Measurements from ENCODE around the gene YTHDC1. TPM values are rescaled to one million over a fixed set of nuclear protein-coding genes. Genes with fewer than 3 reads are reported as not detected.
"Not testable (repeated sequence)": the region's sequence is repeated elsewhere in the genome, so short reads cannot be mapped to it uniquely, and the experiment has no call there.

Gene YTHDC1
- total RNA-seq = 61.7 TPM
- long read RNA-seq, partial matches to known transcripts = 5 of 5 reads
- long read RNA-seq, other reads (novel, unspliced or antisense) = 0 of 5 reads

DNA sequence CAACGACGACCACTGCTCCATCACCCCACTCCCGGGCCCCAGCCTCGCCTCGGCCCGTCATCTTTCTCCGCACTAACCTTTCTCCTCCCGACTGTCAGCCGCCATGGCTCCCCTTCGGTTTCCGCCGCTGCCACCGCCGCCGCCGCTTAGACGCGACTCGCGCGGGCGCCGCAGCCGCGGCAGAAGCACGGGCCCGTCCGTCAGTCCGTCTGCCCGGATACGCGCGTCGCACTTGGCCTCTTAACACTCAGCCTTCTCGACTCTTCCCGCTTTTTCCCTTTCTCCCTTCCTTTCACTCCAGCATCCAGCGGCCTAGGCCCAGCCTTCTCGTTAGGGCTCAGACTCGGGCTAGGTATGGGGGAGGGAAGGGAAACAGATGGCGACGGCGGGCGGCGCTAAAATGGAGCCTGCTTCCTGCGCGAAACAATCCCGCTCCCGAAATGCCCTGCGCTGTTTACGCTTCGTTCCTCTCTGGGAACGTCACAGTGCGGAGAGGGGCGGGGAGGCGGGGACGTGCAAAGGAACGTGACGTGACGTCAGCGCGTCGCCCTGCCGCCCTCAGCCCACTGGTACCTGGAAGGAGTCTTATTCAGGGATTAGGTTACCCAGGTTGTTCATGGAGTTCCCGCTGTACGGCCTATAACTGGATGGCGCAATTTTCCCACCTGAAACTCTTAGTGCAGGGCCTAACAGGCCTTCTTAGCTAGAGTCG is at the start of gene YTHDC1:
Gene YTHDC1 (minus strand): TSS at position 442 of the 712 bp plus-strand sequence. CDS start 337 bp downstream, at position 105.
- peak; percentile 97 for DNase-seq (ENCODE audit: low spot score)

DNA sequence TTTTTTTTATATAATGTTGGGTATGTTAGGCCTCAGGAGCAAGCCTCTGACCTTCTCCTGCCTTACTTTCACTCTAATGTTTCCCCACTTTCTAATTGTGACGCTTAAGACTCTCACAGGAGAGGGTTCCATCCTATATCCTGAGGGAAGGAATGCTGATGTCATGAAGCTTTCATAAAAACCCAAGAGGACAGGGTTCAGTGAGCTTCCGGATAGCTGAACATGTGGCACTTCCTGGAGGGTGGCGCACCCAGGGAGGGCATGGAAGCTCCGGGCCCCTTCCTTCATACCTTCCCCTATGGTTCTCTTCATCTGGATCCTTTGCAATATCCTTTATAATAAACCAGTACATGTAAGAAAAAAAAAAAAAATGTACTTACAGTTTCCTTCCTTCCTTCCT is 49.4 kb upstream of the YTHDC1 start:
- DNase-seq (ENCODE audit: low spot score) = no peak

DNA sequence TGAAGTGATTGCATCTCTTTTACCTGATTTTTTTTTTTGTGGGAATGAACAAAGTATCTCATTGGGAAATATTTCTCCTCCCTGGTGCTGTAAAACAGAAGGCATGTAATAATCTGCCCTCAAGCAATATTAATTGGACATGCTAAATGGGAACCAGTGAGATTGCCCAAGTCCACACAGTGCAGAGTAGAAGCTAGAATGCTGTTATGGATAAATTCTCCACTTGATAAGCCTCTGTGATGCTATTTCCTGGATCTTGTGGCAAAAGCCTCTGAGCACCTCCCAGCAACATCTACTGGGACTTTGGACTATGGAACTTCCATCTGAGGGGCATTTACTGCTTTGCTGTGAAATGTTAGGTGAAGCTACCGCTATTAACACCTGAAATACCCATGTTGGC is 46.9 kb upstream of the YTHDC1 start:
- no peak for DNase-seq (ENCODE audit: low spot score)

- no peak for DNase-seq (ENCODE audit: low spot score)
Measured at GRCh38 chr4:68391436-68391835, 41.5 kb upstream of the YTHDC1 start.

- DNase-seq (ENCODE audit: low spot score) = no peak
Measured at GRCh38 chr4:68390205-68390935, 40.5 kb upstream of the YTHDC1 start.

DNA sequence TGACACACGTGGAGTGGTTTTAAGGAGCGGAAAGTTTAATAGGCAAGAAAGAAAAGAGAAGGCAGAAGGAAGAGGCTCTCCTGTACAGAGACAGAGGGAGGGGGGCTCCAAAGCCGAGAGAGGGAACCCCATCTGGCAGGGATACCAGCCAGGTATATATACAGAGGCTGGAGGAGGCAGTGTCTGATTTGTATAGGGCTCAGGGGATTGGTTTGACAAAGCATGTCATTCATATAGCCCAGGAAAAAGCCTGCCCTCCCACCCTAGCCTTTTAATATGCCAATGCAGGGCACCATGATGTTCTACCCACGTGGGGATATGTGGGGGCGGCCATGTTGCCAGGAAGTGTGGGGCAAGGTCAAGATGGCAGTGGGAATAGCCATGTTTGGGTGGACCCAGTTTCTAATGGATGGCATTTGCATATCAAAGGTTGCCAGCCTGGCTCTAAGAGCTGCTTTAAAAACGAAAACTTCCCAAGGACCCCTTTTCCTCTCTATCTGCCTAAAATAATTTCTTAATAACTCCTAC is 39.6 kb upstream of the YTHDC1 start:
- not testable (repeated sequence) for DNase-seq (ENCODE audit: low spot score)

GRCh38 chr4:68388347-68388865 is 38.5 kb upstream of the YTHDC1 start:
- no peak for DNase-seq (ENCODE audit: low spot score)

GRCh38 chr4:68385267-68385666 is 35.4 kb upstream of the YTHDC1 start:
- DNase-seq (ENCODE audit: low spot score) = no peak

GRCh38 chr4:68383115-68383514 is 33.2 kb upstream of the YTHDC1 start:
- no peak for DNase-seq (ENCODE audit: low spot score)

DNA sequence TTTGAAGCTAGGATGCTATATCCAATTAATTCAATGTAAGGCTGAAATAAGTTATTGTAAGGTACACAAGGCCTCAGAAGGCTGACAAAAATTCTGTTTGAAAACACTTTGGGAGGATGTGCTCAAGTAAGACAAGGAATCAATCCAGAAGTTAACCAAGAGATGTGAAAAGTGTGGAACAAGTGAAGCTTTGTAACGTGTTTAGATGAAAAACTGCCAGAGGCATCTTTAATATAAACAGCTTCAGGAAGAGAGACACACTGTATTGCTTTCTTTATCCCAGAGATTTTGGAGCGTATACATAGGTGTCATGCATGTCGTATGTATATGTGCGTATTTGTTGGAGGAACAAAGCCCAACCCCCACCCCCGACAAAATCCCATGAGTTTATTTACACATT is 28.3 kb upstream of the YTHDC1 start:
- DNase-seq (ENCODE audit: low spot score) = no peak

GRCh38 chr4:68375667-68376559 is 26.0 kb upstream of the YTHDC1 start:
- no peak for DNase-seq (ENCODE audit: low spot score)

DNA sequence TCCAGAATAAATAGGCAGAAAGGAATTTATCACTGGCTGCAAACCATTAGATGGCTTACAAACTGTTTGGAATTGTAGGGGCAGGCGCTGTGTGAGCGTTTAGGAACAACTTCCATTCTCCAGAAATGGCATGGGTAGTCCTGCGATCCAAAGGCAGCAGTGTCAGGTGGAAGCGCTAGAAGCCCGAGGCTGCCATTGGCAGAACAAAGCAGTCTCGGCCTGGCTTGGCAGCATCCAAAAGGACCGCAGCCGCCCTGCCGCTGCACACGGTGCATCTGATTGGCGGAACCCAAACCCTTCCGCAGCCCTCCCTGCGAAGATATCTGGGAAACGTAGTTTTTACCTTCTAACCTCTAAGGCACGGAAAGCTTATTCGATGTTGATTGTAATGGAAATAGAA is 23.6 kb upstream of the YTHDC1 start:
- DNase-seq (ENCODE audit: low spot score) = no peak

DNA sequence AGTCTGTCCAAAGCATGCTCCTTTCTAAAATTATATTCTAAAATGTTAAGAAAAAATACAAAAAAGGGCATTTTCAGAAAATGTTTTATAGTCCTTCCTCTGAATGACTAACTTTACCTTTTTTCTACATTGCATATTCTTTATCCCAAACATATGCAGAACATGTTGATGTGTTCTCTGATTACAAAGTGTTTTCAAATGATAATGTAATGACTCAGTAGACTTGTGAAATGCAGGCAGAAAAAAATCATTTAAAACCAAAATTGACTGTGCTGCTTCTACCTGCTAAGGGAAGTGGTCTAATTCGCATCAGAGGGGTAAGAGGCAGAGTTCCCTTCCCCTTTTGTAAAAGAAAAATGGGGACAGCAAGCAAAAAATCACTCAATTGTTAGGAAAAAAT is 22.7 kb upstream of the YTHDC1 start:
- DNase-seq (ENCODE audit: low spot score) = no peak

DNA sequence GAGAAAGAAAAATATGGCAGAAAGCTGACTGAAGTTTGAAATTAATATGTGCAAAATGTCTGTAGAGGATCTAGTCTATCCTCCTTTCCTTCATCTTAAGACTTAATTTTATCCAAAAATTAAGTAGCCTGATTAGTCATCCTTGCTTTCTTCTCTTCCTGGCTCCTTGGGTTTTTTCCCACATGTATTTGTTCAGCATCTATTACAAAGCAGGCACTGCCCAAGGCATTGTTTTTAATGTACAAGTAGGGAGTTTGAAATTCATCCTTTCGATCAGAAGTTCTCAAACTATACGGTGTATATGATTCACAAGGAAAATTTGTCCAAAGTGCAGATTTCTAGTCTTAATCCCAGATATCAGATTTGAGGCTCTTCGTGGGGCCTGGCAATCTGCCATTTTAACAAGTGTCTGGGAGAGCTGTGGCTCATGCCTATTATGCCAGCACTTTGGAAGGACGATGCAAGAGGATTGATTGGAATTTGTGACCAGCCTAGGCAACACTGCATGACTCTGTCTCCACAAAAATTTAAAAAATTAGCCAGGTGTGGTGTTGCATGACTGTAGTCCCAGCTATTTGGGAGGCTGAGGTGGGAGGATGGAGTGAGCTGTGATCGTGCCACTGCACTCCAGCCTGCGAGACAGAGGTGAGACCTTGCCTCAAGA is 19.4 kb upstream of the YTHDC1 start:
- no peak for DNase-seq (ENCODE audit: low spot score)

DNA sequence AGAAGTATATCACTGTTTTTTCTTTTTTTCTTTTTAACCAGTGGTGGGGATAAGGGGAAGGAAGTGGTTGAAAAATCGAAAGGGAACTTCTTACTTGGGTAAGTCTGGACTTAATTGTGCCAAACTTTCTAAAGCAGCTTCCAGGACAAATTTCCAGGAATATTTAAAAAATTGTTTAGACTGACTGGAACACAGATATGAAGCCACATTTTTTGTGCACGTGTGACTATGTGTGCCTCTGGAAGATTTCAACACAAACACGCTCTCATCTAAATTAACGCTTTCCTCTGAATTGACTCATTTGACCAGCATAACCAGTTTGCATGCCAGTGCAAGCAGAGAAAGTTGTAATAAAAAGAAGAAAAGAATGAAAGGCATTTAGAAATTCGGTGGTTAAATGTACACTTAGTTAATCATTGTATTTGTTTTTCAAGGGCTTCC is 18.8 kb upstream of the YTHDC1 start:
- no peak for DNase-seq (ENCODE audit: low spot score)

GRCh38 chr4:68367835-68368234 is 17.9 kb upstream of the YTHDC1 start:
- DNase-seq (ENCODE audit: low spot score) = no peak

- no peak for DNase-seq (ENCODE audit: low spot score)
Measured at GRCh38 chr4:68366600-68366999, 16.7 kb upstream of the YTHDC1 start.

GRCh38 chr4:68365068-68365467 is 15.2 kb upstream of the YTHDC1 start:
- no peak for DNase-seq (ENCODE audit: low spot score)

- DNase-seq (ENCODE audit: low spot score) = no peak
Measured at GRCh38 chr4:68361146-68361589, 11.3 kb upstream of the YTHDC1 start.

- DNase-seq (ENCODE audit: low spot score) = no peak
Measured at GRCh38 chr4:68360231-68360968, 10.5 kb upstream of the YTHDC1 start.
